ENCODE data around the gene NEK3.
"Not testable (repeated sequence)": the region's sequence is repeated elsewhere in the genome, so short reads cannot be mapped to it uniquely, and the experiment has no call there.

Gene NEK3

DNA sequence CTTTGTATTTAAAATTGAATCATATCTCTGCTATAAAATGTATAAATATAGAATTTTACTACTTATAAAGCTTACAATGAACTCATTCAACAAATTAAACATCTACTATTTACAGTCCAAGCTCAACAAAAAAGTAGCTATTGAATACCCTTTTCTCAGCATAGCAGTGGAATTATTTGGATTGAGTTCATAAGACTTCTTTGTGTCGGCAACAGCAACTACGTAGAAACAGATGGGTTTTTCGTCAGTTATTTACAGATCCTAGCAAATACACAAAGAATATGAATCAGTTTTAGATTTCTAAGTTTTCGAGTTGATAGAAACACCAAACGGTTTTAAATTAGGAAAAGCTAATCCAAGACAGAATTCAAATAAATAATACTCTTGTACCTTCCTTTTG is 10.4 kb upstream of the NEK3 start:
- Histone ChIP-seq H3K4me1 (ENCODE audit: low read length) (no peaks in the 10 kb centered on the region), H3K9me2 (replicated peaks; ENCODE audit: insufficient read depth, low read length) (no peaks in the 10 kb centered on the region), H3F3A (ENCODE audit: insufficient read depth, low read length) (no peaks in the 10 kb centered on the region), H3K36me3 (replicated peaks; ENCODE audit: insufficient read depth, low read length) (no peaks in the 10 kb centered on the region), H4K20me1 (ENCODE audit: insufficient read depth, low read length) (no peaks in the 10 kb centered on the region), H3K4me3 (ENCODE audit: low read length) (no peak overlapping the region), H3K4me2 (ENCODE audit: low read depth, low read length) (no peak overlapping the region), H3K27ac (ENCODE audit: low read length) (no peak overlapping the region), H3K9me3 (replicated peaks; ENCODE audit: insufficient read depth, low read length) (no peaks in the 10 kb centered on the region), H3K27me3 (replicated peaks; ENCODE audit: insufficient read depth, low read length) (no peaks in the 10 kb centered on the region), H2AFZ (ENCODE audit: low read length) (no peak overlapping the region), H3K9ac (ENCODE audit: low read length) (no peak overlapping the region), H3K79me2 (ENCODE audit: low read length) (no peaks in the 10 kb centered on the region)
- DNase-seq: no peak
- no peak for TF ChIP-seq EZH2 (optimal IDR thresholded peaks at IDR 0.05; ENCODE audit: low read depth, low read length)
- TF ChIP-seq, protein P1, sequence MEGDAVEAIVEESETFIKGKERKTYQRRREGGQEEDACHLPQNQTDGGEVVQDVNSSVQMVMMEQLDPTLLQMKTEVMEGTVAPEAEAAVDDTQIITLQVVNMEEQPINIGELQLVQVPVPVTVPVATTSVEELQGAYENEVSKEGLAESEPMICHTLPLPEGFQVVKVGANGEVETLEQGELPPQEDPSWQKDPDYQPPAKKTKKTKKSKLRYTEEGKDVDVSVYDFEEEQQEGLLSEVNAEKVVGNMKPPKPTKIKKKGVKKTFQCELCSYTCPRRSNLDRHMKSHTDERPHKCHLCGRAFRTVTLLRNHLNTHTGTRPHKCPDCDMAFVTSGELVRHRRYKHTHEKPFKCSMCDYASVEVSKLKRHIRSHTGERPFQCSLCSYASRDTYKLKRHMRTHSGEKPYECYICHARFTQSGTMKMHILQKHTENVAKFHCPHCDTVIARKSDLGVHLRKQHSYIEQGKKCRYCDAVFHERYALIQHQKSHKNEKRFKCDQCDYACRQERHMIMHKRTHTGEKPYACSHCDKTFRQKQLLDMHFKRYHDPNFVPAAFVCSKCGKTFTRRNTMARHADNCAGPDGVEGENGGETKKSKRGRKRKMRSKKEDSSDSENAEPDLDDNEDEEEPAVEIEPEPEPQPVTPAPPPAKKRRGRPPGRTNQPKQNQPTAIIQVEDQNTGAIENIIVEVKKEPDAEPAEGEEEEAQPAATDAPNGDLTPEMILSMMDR (IDR thresholded peaks at IDR 0.05; ENCODE audit: low read length): no peak
- TF ChIP-seq EZH2phosphoT487 (IDR thresholded peaks at IDR 0.05; ENCODE audit: low read length): no peak

DNA sequence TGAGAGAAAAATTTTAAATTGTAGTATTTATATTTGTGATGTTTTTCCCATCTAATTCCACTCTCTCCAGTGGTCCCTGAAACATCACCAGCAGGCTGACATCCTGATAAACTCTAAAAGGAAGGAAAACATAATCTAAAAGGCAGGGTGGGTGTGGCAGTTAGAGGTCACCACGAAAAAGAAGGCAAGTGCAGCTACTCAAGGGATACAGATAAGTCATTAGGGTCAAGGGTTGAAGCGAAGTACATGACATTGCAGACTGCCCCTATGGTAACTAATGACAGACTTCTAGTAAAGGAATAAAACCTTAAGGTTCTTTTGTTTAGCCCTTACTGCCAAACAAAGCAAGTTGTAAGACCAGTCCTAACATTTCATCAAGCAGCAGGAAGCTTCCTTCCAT is 6.0 kb upstream of the NEK3 start:
- no peaks in the 10 kb centered on the region for H3K27me3 ChIP-seq (replicated peaks; ENCODE audit: insufficient read depth, low read length)
- H3K36me3 ChIP-seq (replicated peaks; ENCODE audit: insufficient read depth, low read length): no peaks in the 10 kb centered on the region
- TF ChIP-seq, protein P1 (IDR thresholded peaks at IDR 0.05; ENCODE audit: low read length): no peak
- TF ChIP-seq EZH2 (optimal IDR thresholded peaks at IDR 0.05; ENCODE audit: low read depth, low read length): no peak
- no peak for TF ChIP-seq EZH2phosphoT487 (IDR thresholded peaks at IDR 0.05; ENCODE audit: low read length)
- H3K4me1 ChIP-seq (ENCODE audit: low read length): no peaks in the 10 kb centered on the region
- DNase-seq: no peak
- H3K79me2 ChIP-seq (ENCODE audit: low read length): no peaks in the 10 kb centered on the region
- no peak overlapping the region for H2AFZ ChIP-seq (ENCODE audit: low read length)
- H3K9me2 ChIP-seq (replicated peaks; ENCODE audit: insufficient read depth, low read length): no peaks in the 10 kb centered on the region
- H3K27ac ChIP-seq (ENCODE audit: low read length): no peak overlapping the region
- H3K9ac ChIP-seq (ENCODE audit: low read length): no peak overlapping the region
- H3K4me2 ChIP-seq (ENCODE audit: low read depth, low read length): no peak overlapping the region
- no peaks in the 10 kb centered on the region for H3F3A ChIP-seq (ENCODE audit: insufficient read depth, low read length)
- H3K4me3 ChIP-seq (ENCODE audit: low read length): no peak overlapping the region
- no peaks in the 10 kb centered on the region for H4K20me1 ChIP-seq (ENCODE audit: insufficient read depth, low read length)
- no peaks in the 10 kb centered on the region for H3K9me3 ChIP-seq (replicated peaks; ENCODE audit: insufficient read depth, low read length)

GRCh38 chr13:52164989-52165388 is 5.6 kb upstream of the NEK3 start:
- no peaks in the 10 kb centered on the region for H3K27me3 ChIP-seq (replicated peaks; ENCODE audit: insufficient read depth, low read length)
- H3F3A ChIP-seq (ENCODE audit: insufficient read depth, low read length): no peaks in the 10 kb centered on the region
- DNase-seq: no peak
- no peaks in the 10 kb centered on the region for H3K79me2 ChIP-seq (ENCODE audit: low read length)
- no peak overlapping the region for H3K27ac ChIP-seq (ENCODE audit: low read length)
- H2AFZ ChIP-seq (ENCODE audit: low read length): no peak overlapping the region
- no peaks in the 10 kb centered on the region for H3K4me1 ChIP-seq (ENCODE audit: low read length)
- TF ChIP-seq EZH2phosphoT487 (IDR thresholded peaks at IDR 0.05; ENCODE audit: low read length) (no peak), EZH2 (optimal IDR thresholded peaks at IDR 0.05; ENCODE audit: low read depth, low read length) (no peak)
- TF ChIP-seq, protein P1 (IDR thresholded peaks at IDR 0.05; ENCODE audit: low read length): no peak
- no peak overlapping the region for H3K4me2 ChIP-seq (ENCODE audit: low read depth, low read length)
- no peaks in the 10 kb centered on the region for H4K20me1 ChIP-seq (ENCODE audit: insufficient read depth, low read length)
- no peak overlapping the region for H3K9ac ChIP-seq (ENCODE audit: low read length)
- H3K9me3 ChIP-seq (replicated peaks; ENCODE audit: insufficient read depth, low read length): no peaks in the 10 kb centered on the region
- H3K9me2 ChIP-seq (replicated peaks; ENCODE audit: insufficient read depth, low read length): no peaks in the 10 kb centered on the region
- no peaks in the 10 kb centered on the region for H3K36me3 ChIP-seq (replicated peaks; ENCODE audit: insufficient read depth, low read length)
- H3K4me3 ChIP-seq (ENCODE audit: low read length): no peak overlapping the region

GRCh38 chr13:52163878-52164277 is 4.5 kb upstream of the NEK3 start:
- not testable (repeated sequence) for H3K27me3 ChIP-seq (replicated peaks; ENCODE audit: insufficient read depth, low read length); DNase-seq; H3K9ac ChIP-seq (ENCODE audit: low read length); H4K20me1 ChIP-seq (ENCODE audit: insufficient read depth, low read length); H3K9me2 ChIP-seq (replicated peaks; ENCODE audit: insufficient read depth, low read length); H3K9me3 ChIP-seq (replicated peaks; ENCODE audit: insufficient read depth, low read length); H3F3A ChIP-seq (ENCODE audit: insufficient read depth, low read length); H3K4me1 ChIP-seq (ENCODE audit: low read length); H2AFZ ChIP-seq (ENCODE audit: low read length); H3K27ac ChIP-seq (ENCODE audit: low read length); H3K4me2 ChIP-seq (ENCODE audit: low read depth, low read length); H3K4me3 ChIP-seq (ENCODE audit: low read length); H3K36me3 ChIP-seq (replicated peaks; ENCODE audit: insufficient read depth, low read length); H3K79me2 ChIP-seq (ENCODE audit: low read length)

All from MM.1S (cell line).